ENCODE results near the gene TMEM132D. TPM values are rescaled to one million over a fixed set of nuclear protein-coding genes. Genes with fewer than 3 reads are reported as not detected.

The TMEM132D gene
- total RNA-seq, 1 donor from 2014 or later = 1.1 TPM

- TF ChIP-seq EZH2phosphoT487 (IDR thresholded peaks at IDR 0.05) (no peak), EZH2 (IDR thresholded peaks at IDR 0.05) (no peak), CTCF (IDR thresholded peaks at IDR 0.05) (no peak)
- Histone ChIP-seq H3K27ac (no peak overlapping the region), H4K20me1 (ENCODE audit: low read depth) (no peaks in the 10 kb centered on the region), H3K36me3 (no peaks in the 10 kb centered on the region), H3K79me2 (ENCODE audit: low read depth) (no peaks in the 10 kb centered on the region), H3K4me3 (no peak overlapping the region), H3F3A (ENCODE audit: low read depth) (no peaks in the 10 kb centered on the region), H3K27me3 (no peaks in the 10 kb centered on the region), H3K4me2 (no peak overlapping the region), H3K9me3 (ENCODE audit: low read depth) (no peaks in the 10 kb centered on the region), H2AFZ (replicated peaks) (no peak overlapping the region), H3K9ac (no peak overlapping the region), H3K4me1 (no peaks in the 10 kb centered on the region)
- Mint-ChIP-seq H3K9me3 (no peaks in the 10 kb centered on the region), H3K4me3 (no peak overlapping the region), H3K27me3 (ENCODE audit: insufficient read depth, low read depth) (no peaks in the 10 kb centered on the region), H3K4me1 (no peaks in the 10 kb centered on the region), H3K36me3 (peaks cover 4% of the 10 kb centered on the region), H3K27ac (peak overlapping the region; percentile 22)
- no peak for DNase-seq (ENCODE audit: low spot score)
Observed at GRCh38 chr12:129304529-129304928, 599.3 kb downstream of the TMEM132D start.

GRCh38 chr12:129300011-129300410 lies 603.8 kb downstream of the TMEM132D start:
- H3K9me3 Mint-ChIP-seq = no peaks in the 10 kb centered on the region

GRCh38 chr12:129298921-129299320 lies 604.9 kb downstream of the TMEM132D start:
- no peak for TF ChIP-seq EZH2 (IDR thresholded peaks at IDR 0.05)
- TF ChIP-seq EZH2phosphoT487 (IDR thresholded peaks at IDR 0.05) = no peak
- no peak for TF ChIP-seq CTCF (IDR thresholded peaks at IDR 0.05)
- no peak overlapping the region for H3K4me3 ChIP-seq
- no peaks in the 10 kb centered on the region for H3K36me3 Mint-ChIP-seq
- H3K27me3 Mint-ChIP-seq (ENCODE audit: insufficient read depth, low read depth) = peaks cover 2% of the 10 kb centered on the region
- H3K4me2 ChIP-seq = no peak overlapping the region
- no peak overlapping the region for H3K4me3 Mint-ChIP-seq
- no peaks in the 10 kb centered on the region for H3K9me3 Mint-ChIP-seq
- no peak for DNase-seq (ENCODE audit: low spot score)
- no peaks in the 10 kb centered on the region for H3K36me3 ChIP-seq
- no peaks in the 10 kb centered on the region for H3F3A ChIP-seq (ENCODE audit: low read depth)
- no peak overlapping the region for H2AFZ ChIP-seq (replicated peaks)
- H3K9me3 ChIP-seq (ENCODE audit: low read depth) = no peaks in the 10 kb centered on the region
- H3K27ac Mint-ChIP-seq = no peak overlapping the region
- peaks cover 14% of the 10 kb centered on the region for H3K4me1 Mint-ChIP-seq
- H3K79me2 ChIP-seq (ENCODE audit: low read depth) = no peaks in the 10 kb centered on the region
- H3K4me1 ChIP-seq = no peaks in the 10 kb centered on the region
- H3K27ac ChIP-seq = no peak overlapping the region
- no peaks in the 10 kb centered on the region for H3K27me3 ChIP-seq
- H3K9ac ChIP-seq = no peak overlapping the region
- H4K20me1 ChIP-seq (ENCODE audit: low read depth) = no peaks in the 10 kb centered on the region

More at GRCh38 chr12:129300011-129300410, 603.8 kb downstream of the TMEM132D start:
- peaks cover 14% of the 10 kb centered on the region for H3K4me1 Mint-ChIP-seq
- TF ChIP-seq CTCF (IDR thresholded peaks at IDR 0.05) (no peak), EZH2 (IDR thresholded peaks at IDR 0.05) (no peak), EZH2phosphoT487 (IDR thresholded peaks at IDR 0.05) (no peak)
- no peak overlapping the region for H3K27ac Mint-ChIP-seq
- H3K4me3 ChIP-seq = no peak overlapping the region
- no peak for DNase-seq (ENCODE audit: low spot score)
- H3K9me3 ChIP-seq (ENCODE audit: low read depth) = no peaks in the 10 kb centered on the region
- H3K36me3 Mint-ChIP-seq = peaks cover 4% of the 10 kb centered on the region
- H3K4me3 Mint-ChIP-seq = no peak overlapping the region
- H3K27me3 Mint-ChIP-seq (ENCODE audit: insufficient read depth, low read depth) = peaks cover 2% of the 10 kb centered on the region
- H2AFZ ChIP-seq (replicated peaks) = no peak overlapping the region
- H3K4me1 ChIP-seq = no peaks in the 10 kb centered on the region
- no peaks in the 10 kb centered on the region for H4K20me1 ChIP-seq (ENCODE audit: low read depth)
- no peaks in the 10 kb centered on the region for H3K79me2 ChIP-seq (ENCODE audit: low read depth)
- no peaks in the 10 kb centered on the region for H3K27me3 ChIP-seq
- no peak overlapping the region for H3K9ac ChIP-seq
- no peaks in the 10 kb centered on the region for H3F3A ChIP-seq (ENCODE audit: low read depth)
- H3K36me3 ChIP-seq = no peaks in the 10 kb centered on the region
- H3K27ac ChIP-seq = no peak overlapping the region
- no peak overlapping the region for H3K4me2 ChIP-seq
